Lung microvascular endothelial cell (primary cell): Measurements from ENCODE around the gene HACD4. TPM values are rescaled to one million over a fixed set of nuclear protein-coding genes. Genes with fewer than 3 reads are reported as not detected.
"Not testable (repeated sequence)": the region's sequence is repeated elsewhere in the genome, so short reads cannot be mapped to it uniquely, and the experiment has no call there.

Source experiments
- DNase-seq, 2 donors: peaks; one replicate each; pipeline versions ENCODE4 v3.0.0 to v3.0.0-alpha.2; 2010; ENCODE audit warnings: low read depth in 2 of 2
- total RNA-seq: library from RNA; depleted of rRNA; stranded (reverse); fragments of >200 nt; gene quantifications from 2 replicates; pipeline ENCODE4 v1.2.1, GENCODE V29; 2014

Gene HACD4
- total RNA-seq, 1 donor from 2014 or later: under 0.01 TPM

DNA sequence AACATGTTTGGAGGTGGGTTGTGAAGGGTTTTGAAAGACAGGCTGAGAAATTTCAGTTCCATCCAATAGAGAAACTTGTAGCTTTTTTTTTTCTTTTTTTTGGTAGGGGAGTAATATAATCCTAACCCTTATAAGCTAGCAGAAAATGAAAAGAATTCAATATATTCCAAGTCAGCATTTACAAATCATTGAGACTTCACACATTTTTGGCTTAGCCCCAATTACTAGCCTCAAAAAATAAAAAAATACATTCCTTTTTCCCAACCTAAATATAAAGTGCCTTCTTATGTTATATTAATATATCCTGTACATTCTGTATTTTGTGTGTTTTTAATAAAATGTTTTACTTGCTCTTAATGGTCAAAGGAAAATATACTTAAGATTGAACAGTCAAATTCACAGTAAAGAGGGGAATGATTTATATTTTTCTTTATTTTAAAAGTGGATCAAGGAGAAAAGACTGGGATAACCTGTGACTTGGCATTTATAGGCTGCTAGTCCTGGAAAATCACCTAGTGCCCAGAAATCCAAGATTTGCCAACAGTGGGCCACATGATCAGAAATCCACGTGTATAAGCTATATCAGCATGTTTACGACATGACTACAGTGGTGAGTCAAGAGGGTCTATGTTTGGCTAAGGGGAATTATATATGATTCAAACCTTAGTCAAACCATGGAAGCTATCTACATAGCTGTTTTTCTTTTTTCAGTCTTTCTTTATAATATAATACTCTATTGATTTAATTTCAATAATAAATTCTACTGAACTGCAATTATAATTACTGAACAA lies 14.5 kb downstream of the HACD4 start:
- DNase-seq: no peak

- no peak for DNase-seq
Measured at GRCh38 chr9:21015995-21016394, 15.4 kb downstream of the HACD4 start.

DNA sequence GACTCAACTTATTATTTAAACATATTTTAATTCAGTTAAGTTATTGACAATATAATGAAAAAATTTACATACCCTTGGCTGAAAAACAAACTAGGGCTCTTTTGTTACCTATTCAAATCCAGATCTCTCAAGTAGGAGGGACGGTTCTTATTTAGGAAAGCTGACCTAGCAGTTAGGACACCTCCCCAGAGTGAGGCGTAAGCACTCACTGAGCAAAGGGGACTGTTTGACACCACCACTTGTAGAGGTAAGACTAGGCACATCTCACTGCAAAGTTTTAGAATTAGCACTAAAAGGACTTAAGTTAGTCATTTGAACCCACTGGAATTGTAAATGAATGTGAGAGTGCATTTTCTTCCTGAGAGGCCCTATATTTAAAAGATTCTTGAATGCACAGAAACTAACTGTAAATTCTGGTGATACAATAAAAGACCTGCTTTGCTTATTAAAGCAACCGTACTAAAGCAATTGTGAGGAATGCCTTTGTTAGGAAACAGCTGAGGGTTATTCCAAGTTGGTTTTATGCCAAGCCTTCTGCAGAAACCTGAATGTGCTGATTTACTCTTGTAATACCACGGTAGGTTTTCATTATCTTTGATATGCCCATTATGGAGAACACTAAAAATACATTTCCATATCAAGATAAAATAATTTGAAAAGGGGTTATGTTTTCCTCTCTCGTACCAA lies 16.2 kb downstream of the HACD4 start:
- peak; percentile 14 to 35 for DNase-seq

DNA sequence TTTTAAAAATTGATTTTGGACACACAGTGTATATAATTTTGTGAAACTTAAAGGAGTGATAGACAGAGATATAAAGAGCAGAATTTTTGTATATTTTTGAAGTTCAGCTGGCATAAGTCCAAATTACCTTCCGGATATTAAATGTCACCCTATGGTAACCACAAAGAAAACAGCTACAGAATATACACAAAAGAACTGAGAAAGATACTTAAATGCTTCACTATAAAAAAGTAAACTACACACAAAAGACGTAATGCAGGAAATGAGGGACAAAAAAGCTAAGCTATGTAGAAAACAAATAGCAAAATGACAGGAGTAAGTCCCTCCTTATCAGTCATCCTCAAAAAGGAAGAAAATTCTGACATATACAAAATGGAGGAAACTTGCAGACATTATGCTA lies 29.4 kb downstream of the HACD4 start:
- peak in 1 of 2 donors; percentile 9 for DNase-seq

DNA sequence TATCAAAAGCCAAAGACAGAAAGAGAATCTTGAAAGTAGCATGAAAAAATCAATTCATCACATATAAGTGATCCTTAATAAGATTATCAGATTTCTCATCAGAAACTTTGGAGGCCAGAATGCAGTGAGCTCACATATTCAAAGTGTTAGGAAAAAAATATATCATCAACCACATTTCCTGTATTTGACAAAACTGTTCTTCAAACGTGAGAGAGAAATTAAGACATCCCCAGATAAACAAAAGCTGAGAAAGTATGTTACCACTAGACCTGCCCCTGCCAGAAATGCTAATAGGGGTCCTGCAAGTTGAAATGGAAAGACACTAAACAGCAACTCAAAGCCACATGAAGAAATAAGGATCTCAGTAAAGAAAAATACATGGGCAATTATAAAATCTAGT lies 29.9 kb downstream of the HACD4 start:
- DNase-seq: no peak

GRCh38 chr9:20997503-20998076 lies 33.9 kb downstream of the HACD4 start:
- DNase-seq: no peak

GRCh38 chr9:20996809-20997208 lies 34.6 kb downstream of the HACD4 start:
- no peak for DNase-seq

GRCh38 chr9:20995616-20996015 lies 35.8 kb downstream of the HACD4 start:
- DNase-seq: no peak

DNA sequence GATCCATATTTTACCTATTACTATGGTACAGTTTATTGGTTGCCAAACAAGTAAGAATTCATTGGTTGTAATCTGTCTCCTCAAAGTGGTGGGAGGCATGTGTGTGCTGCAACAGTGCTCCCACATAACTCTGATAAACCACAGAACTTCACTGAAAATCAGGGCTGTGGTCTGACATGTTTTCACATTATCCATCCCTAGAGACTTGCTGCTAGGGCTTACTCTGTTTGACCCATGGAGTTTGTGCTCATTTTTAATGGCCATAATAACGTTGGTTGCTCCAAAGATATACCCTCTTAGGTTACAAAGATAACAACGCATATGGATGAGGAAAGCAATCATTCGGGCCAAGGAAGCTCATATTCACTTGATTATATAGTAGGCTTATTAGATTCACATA lies 37.0 kb downstream of the HACD4 start:
- DNase-seq: no peak

GRCh38 chr9:20990867-20991266 lies 40.6 kb downstream of the HACD4 start:
- DNase-seq: no peak

GRCh38 chr9:20989923-20990341 lies 41.5 kb downstream of the HACD4 start:
- no peak for DNase-seq

- DNase-seq: no peak
Measured at GRCh38 chr9:20988671-20989315, 42.6 kb downstream of the HACD4 start.

- no peak for DNase-seq
Measured at GRCh38 chr9:20988061-20988460, 43.4 kb downstream of the HACD4 start.

- DNase-seq: no peak
Measured at GRCh38 chr9:20987521-20987920, 43.9 kb downstream of the HACD4 start.

- peak in 1 of 2 donors; percentile 1 for DNase-seq
Measured at GRCh38 chr9:20985851-20986600, 45.4 kb downstream of the HACD4 start.

GRCh38 chr9:20984506-20984905 lies 46.9 kb downstream of the HACD4 start:
- no peak for DNase-seq

DNA sequence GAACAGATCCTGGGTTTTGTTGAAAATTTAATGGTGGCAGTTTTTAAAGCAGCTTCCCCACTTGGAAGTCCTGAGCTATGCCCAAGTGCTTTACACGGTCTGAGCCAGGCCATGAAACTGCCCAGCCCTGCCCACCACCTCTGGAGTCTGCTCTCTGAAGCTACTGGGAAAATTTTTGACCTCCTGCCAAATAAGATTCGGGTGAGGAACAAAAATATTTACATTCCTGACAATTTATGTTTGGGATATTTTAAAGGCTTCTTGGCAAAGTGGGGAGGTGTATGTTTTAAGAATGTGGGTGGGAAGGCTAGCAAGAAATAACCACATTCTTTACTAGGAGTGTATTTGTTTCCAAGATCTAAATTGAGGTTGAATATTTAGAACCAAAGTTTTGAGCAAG lies 50.0 kb downstream of the HACD4 start:
- DNase-seq: peak in 1 of 2 donors; percentile 41

- peak; percentile 12 to 63 for DNase-seq
Measured at GRCh38 chr9:20980832-20981455, 50.5 kb downstream of the HACD4 start.

DNA sequence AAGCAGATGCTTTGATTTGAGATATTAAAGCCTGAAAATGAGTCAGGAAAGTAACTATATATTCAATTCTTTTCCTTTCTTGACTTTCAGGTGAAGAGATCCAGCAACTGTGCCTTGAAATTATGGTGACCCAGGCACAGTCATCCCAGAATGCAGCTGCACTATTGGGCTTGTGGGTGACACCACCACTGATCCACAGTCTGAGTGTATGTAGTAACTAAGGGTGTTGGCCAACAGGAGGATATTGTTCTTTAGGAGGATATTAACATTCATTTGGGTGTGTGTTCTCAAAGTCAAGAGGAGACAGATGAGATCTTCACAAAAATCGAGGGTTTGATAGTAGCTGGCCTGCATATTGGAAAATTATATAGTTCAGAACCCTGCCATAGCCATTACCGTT lies 53.2 kb downstream of the HACD4 start:
- no peak for DNase-seq

DNA sequence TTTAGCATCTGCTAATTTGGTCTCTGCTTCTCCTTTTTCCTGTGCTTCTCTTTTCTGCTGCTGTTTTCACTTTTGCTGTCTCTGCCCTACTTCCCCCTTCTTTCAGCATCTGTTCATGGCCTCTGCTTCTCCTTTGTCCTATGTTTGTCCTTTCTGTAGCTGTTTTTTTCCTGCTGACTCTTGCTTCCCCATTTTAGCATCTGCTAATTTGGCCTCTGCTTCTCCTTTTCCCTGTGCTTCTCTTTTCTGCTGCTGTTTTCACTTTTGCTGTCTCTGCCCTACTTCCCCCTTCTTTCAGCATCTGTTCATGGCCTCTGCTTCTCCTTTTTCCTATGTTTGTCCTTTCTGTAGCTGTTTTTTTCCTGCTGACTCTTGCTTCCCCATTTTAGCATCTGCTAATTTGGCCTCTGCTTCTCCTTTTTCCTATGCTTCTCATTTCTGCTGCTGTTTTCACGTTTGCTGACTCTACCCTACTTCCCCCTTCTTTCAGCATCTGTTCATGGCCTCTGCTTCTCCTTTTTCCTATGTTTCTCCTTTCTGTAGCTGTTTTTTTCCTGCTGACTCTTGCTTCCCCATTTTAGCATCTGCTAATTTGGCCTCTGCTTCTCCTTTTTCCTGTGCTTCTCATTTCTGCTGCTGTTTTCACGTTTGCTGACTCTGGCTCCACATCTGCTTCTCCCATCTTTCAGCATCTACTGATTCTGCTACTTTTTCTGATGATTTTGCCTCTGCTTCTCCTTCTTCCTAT lies 57.1 kb downstream of the HACD4 start:
- DNase-seq: not testable (repeated sequence)
